ENCODE data around the gene CCL19.

DNA sequence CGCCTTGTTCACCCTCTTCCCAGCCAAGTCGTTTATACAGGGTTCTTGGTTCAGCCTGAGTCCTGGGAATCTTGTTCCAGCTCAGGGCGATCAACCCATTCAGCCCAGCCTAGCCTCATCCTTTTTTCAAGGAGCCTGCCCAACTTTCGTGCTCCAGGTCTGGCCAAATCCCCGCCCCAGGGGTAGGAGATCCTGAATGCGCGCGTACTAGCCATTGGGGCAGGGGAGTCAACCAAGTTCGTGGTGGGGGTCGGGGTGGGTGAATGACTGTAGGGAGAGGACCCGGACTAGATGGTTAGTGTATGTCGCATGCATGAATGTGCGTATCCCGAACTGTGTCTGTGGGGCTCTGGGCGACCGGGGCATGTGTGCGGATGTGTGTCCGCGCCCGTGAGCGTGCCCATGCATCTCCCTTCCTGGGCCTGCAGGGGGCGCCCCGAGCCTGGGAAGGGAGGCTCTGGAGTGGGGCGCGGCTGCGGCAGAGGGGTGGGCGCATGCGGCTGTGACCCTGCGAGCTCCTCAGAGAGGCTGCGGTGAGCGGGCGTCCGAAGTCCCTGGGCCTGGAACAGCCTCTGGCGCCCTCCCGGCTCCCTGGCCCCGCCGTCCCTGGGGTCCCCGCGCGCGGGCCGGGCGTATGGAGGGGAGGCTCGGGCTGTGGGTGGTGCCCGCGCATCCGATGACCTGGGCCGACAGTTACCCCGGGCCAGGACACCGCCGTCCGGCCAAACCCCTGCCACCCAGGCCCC lies 10.1 kb upstream of the CCL19 start:
- TF ChIP-seq, protein P1, sequence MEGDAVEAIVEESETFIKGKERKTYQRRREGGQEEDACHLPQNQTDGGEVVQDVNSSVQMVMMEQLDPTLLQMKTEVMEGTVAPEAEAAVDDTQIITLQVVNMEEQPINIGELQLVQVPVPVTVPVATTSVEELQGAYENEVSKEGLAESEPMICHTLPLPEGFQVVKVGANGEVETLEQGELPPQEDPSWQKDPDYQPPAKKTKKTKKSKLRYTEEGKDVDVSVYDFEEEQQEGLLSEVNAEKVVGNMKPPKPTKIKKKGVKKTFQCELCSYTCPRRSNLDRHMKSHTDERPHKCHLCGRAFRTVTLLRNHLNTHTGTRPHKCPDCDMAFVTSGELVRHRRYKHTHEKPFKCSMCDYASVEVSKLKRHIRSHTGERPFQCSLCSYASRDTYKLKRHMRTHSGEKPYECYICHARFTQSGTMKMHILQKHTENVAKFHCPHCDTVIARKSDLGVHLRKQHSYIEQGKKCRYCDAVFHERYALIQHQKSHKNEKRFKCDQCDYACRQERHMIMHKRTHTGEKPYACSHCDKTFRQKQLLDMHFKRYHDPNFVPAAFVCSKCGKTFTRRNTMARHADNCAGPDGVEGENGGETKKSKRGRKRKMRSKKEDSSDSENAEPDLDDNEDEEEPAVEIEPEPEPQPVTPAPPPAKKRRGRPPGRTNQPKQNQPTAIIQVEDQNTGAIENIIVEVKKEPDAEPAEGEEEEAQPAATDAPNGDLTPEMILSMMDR (IDR thresholded peaks at IDR 0.05) = peak; percentile 94
- TF ChIP-seq EZH2 (IDR thresholded peaks at IDR 0.05) = peak; percentile 54
